GM18907 (cell line): ENCODE data around the gene SUDS3.

ENCODE experiments used
- ATAC-seq: cut with Tn5 transposase; IDR thresholded peaks from one replicate; pipeline ENCODE4 v1.9.1; 2021; ENCODE audit warnings: mild to moderate bottlenecking, moderate library complexity; ENCODE audit not compliant: unreplicated experiment

SUDS3 gene

DNA sequence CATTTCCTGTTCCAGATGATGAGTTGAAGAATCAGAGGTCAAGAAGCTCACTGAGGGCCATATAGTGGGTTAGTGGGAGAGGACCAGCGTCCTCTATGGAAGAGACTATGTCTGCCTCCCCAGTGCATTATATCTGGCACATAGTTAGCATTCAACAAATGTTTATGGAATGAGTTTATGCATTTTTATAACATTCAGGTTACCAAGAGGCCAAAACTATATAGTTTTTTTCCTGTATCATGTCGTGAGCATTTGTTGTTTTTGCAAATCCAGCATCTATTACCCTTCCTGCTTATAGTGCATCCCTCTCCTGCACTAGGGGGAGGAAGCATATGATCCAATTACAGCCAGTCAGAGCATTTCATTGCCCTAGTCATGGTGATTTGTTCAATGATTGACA lies 60.6 kb downstream of the SUDS3 start:
- no peak for ATAC-seq

DNA sequence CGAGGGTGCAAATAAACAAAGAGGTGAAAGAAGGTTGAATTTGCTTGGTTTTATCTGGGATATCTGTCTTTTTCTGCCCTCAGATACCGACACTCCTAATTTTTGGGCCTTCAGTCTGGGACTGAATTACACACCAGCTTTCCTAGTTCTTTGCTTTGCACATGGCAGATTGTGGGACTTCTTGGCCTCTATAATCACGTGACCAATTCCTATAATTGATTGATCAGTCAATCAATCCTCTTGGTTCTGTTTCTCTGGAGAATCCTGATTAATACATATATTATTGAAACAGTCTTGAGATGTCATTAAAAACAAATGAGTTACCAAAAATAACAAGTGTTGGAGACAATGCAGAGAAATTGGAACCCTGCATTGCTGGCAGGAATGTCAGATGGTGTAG lies 62.7 kb downstream of the SUDS3 start:
- no peak for ATAC-seq

- ATAC-seq = no peak
These were observed 69.9 kb downstream of the SUDS3 start for GRCh38 chr12:118446247-118446646.

- ATAC-seq = no peak
These were observed 70.8 kb downstream of the SUDS3 start for GRCh38 chr12:118447181-118447580.

DNA sequence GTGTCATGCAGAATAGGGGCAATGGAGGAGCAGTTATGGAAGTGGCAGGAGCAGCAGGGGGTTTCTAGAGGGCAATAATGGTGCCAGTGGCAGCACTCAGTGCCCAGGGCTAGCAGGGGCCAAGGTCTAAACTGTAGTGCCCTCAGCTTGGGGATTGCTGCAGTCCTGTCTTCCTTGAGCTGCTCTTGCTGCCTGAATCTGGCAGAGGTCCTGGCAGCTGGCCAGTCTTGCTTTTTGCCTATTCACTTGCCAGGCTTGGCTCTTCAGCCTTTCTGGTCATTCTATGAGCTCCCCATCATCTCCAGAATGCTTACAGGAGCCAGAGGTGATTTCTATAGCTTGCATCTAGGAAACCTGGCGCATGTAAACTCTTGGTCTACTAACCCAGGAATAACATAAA lies 72.0 kb downstream of the SUDS3 start:
- ATAC-seq = no peak

GRCh38 chr12:118455327-118455726 lies 79.0 kb downstream of the SUDS3 start:
- no peak for ATAC-seq

DNA sequence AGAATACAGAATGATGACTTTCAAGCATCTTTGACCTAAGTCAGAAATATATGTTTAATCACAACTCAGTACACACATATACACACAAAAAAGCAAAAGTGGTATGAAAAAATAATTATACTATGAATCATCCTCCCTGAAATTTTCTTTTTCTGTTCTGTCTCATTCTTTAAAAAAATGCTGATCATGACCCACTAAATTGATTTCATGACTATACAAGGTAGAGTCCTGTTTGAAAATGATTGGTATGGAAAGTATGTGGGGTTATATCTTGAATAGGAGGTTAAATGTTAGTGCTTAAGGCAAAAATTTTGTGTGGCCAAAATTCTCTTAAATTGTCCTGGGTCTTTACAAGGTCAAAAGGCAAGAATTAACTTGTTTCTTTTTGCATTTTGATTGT lies 80.4 kb downstream of the SUDS3 start:
- no peak for ATAC-seq

- no peak for ATAC-seq
These were observed 82.8 kb downstream of the SUDS3 start for GRCh38 chr12:118459110-118459509.

DNA sequence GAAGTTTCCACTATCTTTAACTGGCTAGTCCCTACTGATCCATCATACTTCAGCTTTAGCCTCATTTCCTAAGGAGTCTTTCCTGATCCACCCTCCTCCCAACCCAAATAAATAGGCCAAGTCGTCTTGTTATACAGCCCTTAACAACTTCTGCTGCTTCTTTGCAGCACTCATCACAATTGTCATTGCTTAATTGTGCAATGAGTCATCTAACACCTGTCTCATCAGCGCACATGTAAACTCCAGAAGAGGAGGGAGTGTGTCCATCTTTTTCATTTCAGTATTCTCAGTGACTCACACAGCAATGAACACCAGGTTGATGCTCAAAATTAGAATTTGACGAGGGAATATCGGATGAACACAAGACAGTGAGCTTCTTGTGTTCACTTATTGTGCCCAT lies 87.3 kb downstream of the SUDS3 start:
- ATAC-seq = no peak

DNA sequence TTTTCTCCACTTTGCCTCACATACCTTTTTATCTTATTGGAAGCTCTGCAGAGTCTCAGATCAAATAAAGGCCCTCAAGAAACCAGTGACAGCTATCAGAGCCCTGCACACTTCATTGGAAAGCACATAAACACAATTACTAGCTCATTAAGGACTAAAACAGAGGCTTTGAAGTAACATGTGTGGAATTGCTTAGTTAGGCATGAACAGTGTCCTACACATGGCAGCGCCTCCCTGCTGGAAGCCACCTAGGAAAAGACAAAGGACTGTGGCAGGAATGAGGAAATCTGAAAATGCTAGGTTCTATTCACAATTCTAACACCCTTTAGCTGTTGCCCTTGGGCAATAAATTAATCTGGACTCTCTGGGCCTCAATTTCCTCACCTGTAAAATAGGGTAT lies 89.4 kb downstream of the SUDS3 start:
- ATAC-seq = no peak
